MV-4-11 (cell line): ENCODE measurements around the gene LYRM4.
"Not testable (repeated sequence)": the region's sequence is repeated elsewhere in the genome, so short reads cannot be mapped to it uniquely, and the experiment has no call there.

ENCODE experiments used
- DNase-seq: peaks from one replicate; lab custom pipeline; 2025; lab: John Stamatoyannopoulos, UW

Gene LYRM4

GRCh38 chr6:5081182-5081581, 179.6 kb downstream of the LYRM4 start:
- no peak for DNase-seq

GRCh38 chr6:5080574-5080973, 180.2 kb downstream of the LYRM4 start:
- DNase-seq = no peak

GRCh38 chr6:5079692-5080091, 181.1 kb downstream of the LYRM4 start:
- no peak for DNase-seq

- peak; percentile 60 for DNase-seq
Measured at GRCh38 chr6:5078121-5078669, 182.6 kb downstream of the LYRM4 start.

GRCh38 chr6:5076931-5077330, 183.8 kb downstream of the LYRM4 start:
- no peak for DNase-seq

GRCh38 chr6:5073992-5074391, 186.8 kb downstream of the LYRM4 start:
- no peak for DNase-seq

- no peak for DNase-seq
Measured at GRCh38 chr6:5072440-5072839, 188.3 kb downstream of the LYRM4 start.

- no peak for DNase-seq
Measured at GRCh38 chr6:5071216-5071615, 189.5 kb downstream of the LYRM4 start.

GRCh38 chr6:5068153-5068751, 192.5 kb downstream of the LYRM4 start:
- no peak for DNase-seq

GRCh38 chr6:5067305-5067704, 193.4 kb downstream of the LYRM4 start:
- peak; percentile 26 for DNase-seq

- no peak for DNase-seq
Measured at GRCh38 chr6:5066456-5067093, 194.2 kb downstream of the LYRM4 start.

- DNase-seq = no peak
Measured at GRCh38 chr6:5063617-5064016, 197.1 kb downstream of the LYRM4 start.

- peak; percentile 64 for DNase-seq
Measured at GRCh38 chr6:5061152-5061551, 199.6 kb downstream of the LYRM4 start.

- not testable (repeated sequence) for DNase-seq
Measured at GRCh38 chr6:5060439-5060838, 200.3 kb downstream of the LYRM4 start.

- no peak for DNase-seq
Measured at GRCh38 chr6:5059036-5059896, 201.5 kb downstream of the LYRM4 start.
